GM18870 (cell line): ENCODE data around the gene PPP3CA.
"Not testable (repeated sequence)": the region's sequence is repeated elsewhere in the genome, so short reads cannot be mapped to it uniquely, and the experiment has no call there.

Experiments
- ATAC-seq: cut with Tn5 transposase; IDR thresholded peaks from one replicate; pipeline ENCODE4 v1.9.1; 2021; ENCODE audit warnings: moderate library complexity; ENCODE audit not compliant: unreplicated experiment

The PPP3CA gene

DNA sequence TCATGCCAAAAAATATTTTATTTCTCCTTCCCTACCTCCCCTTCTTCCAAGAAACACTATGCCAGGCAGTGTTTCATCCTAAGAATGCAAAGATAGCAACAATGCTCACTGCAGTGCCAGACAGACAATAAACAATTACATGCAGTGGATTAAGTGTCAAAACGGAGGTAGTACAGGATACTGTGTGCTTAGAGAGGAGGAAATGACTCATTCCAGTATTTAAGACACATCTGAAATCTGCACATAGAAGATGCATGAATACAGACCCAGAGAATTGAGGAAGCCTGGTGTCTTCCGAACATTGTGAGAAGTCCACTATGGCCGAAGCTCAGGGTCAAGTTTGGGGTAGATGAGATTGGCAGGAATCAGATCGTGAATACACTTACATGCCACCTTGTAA lies 326.4 kb downstream of the PPP3CA start:
- ATAC-seq, result peak; percentile 59

DNA sequence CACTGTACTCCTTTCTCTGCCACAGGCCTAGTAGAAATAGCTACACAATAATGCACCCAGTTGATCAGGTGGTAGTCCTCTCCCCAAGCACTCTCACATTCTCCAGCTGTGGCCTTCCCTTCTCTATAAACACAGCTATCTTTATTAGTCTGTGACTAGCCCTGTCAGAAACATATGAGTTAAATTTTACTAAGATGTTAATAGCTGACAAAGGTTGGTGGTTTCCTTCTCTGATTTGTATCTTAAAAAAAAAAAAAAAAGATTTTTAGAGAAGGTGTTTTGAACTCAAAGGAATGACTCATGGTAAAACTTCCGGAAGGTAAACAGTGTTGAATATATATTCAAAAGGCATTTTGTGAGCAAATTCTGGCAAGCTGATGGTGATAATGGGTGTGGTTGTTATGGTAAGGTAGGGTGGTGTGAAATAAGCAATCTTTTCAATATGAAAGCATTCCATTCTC lies 327.4 kb downstream of the PPP3CA start:
- ATAC-seq, result peak; percentile 63

DNA sequence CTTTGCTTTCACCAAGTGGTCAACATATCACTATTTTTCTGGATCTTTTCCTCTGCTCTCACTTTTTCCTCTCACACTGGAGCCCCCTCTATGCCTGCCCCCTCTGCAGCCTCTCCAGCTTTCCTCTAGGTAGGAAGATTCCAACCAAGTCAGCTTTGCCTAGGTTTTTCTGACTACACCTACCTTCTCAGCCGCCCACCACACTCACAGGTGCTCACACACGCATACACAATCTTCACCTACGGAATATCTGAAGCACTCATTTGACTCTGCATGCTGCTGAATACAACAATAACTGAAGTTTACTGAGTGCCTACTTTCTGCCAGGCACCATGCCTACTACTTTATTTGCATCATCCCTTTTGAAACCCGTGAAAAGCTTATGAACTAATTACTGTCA lies 328.0 kb downstream of the PPP3CA start:
- no peak for ATAC-seq

DNA sequence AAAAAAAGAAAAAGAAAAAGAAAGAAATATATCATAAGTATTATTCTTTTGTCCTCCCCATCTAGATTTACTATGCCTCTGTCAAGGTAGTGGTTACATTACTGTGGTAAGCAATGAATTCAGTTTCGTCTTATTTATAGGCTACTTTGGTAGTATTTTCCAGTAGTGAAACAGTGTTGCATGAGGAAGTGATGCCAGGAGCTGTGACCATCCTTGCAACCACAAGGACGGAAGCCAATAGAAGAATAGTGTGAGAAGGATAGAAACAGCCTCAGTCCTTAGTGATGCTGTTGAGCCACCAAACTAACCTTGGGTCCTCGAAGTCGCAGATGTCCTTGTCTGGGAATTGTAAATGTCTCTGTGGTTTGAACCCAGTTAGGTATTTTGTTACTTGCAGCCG lies 328.5 kb downstream of the PPP3CA start:
- ATAC-seq, result peak; percentile 66

DNA sequence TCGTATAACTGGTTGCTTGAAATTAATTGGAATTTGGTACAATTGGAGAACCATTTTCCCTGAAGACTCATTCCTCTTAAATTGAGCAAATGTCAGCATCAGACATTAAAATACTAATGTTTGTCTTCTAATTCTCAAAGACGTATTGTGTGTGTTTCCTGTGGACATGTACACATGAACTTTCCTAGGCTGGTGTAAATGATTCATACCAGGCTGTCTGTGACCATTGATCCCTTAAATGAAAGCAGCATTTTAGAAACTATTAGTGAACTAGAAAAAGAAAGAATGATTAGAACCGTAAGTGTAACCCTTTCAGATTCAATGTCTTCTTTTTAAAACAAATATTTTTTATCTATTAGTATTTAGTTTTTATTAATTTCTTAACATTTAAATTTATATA lies 332.9 kb downstream of the PPP3CA start:
- peak; percentile 44 for ATAC-seq

DNA sequence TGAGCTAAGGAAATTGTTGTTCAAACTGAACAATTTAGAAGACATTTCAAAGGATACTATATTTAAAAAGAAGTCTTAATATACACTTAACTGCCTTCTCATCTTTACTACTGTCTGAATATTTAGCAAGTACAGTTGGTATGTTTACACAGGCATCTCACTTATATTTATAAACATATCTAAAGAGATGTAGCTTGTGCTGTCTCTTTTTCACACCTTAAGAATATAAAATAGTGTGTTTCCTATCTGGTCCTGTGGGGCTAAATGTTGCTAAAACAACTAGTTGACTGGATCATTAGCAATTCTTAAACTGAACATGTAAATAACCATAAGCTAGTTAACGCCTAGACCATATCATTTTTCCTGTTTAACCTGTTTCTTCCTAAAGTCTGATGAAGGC lies 336.3 kb downstream of the PPP3CA start:
- no peak for ATAC-seq

DNA sequence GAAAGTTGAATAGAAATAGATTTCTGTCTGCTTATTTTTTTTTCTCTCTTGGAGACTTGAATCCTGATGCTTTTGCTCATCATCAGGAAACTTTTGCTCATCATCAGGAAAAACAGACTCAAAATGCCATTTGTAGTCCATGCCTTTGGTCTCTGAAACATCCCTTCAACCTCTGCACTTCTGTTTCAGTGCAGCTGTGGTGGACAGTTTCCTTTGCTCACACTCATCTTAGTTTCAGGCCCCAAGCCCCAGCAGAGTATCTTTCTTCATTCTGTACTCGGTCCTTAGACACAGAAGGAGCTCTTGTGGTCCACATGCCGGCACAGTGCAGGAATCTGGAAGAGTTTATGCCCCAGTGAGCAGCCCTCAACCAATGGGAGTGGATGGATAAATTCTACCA lies 337.9 kb downstream of the PPP3CA start:
- peak; percentile 40 for ATAC-seq

DNA sequence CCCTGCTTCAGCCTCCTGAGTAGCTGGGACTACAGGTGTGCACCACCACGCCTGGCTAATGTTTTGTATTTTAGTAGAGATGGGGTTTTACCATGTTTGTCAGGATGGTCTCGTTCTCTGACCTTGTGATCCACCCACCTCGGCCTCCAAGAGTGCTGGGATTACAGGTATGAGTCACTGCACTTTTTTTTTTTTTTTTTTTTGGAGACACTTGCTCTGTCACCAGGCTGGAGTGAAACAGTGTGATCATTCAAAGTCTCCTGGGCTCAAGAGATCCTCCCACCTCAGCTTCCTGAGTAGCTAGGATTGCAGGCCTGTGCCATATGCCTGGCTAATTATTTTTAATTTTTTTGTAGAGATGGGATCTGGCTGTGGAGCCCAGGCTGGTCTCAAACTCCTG lies 338.8 kb downstream of the PPP3CA start:
- ATAC-seq, result no peak

DNA sequence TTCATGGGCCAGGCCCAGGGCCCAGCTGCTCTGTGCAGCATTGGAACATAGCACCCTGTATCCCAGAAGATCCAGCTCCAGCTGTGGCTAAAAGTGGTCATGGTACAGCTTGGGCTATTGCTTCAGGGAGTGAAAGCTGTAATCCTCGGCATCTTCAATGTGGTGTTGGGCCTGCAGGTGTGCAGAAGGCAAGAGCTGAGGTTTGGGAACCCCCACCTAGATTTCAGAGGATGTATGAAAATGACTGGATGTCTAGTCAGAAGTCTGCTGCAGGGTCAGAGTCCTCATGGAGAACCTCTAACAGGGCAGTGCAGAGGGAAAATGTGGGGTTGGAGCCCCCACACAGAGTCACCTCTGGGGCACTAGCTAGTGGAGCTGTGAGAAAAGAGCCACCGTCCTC lies 341.7 kb downstream of the PPP3CA start:
- peak; percentile 73 for ATAC-seq

DNA sequence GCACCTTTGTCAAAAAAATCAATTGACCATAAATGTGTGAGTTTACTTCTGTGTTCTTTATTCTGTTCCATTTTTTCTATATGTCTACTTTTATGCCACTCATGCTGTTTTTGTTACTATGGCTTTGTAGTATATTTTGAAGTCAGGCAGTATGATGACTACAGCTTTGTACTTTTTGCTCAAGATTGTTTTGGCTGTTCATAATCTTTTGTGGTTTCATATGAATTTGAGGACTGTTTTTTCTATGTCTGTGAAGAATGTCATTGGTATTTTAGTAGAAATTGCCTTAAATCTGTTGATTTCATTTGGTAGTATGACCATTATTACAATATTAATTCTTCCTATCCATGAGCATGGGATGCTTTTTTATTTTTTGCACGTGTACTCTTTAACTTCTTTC lies 346.8 kb downstream of the PPP3CA start:
- no peak for ATAC-seq

DNA sequence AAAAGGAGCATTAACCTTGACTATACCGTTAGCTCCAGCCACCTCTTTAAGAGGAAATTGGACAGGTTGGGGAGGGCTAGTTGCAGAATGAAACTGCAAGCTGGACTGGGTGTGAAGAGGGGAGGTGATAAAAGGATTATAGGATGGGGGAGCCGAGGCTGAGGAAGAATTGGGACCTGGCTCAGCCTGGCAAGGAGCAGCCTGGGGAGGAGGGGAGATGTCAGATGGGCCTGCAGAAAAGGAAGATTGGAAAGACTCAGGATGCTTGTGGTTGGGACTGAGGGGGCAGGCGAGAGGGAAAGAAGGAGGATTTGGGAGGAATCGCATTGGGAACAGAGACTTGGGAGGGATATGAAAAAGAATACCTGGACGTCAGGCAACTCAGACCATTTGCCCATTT lies 351.7 kb downstream of the PPP3CA start:
- no peak for ATAC-seq

DNA sequence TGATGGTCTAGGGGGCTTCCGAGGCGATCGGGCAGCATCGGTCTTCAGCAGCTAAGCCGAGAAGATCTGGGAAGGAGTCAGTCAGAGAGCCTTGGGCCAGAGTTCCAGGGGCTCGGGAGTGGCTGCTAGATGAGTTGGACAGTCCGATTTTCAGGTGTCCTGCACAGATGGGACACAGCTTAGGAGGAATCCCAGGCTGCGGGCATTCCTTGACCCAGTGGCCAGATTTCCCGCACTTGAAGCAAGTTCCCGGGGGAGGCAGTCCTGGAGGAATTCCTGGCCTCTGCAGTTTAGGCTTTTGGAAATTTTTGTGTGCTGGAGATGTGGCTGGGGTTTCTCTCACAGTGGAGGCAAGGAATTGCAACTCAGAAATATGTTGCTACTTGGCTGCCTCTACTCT lies 352.3 kb downstream of the PPP3CA start:
- not testable (repeated sequence) for ATAC-seq

DNA sequence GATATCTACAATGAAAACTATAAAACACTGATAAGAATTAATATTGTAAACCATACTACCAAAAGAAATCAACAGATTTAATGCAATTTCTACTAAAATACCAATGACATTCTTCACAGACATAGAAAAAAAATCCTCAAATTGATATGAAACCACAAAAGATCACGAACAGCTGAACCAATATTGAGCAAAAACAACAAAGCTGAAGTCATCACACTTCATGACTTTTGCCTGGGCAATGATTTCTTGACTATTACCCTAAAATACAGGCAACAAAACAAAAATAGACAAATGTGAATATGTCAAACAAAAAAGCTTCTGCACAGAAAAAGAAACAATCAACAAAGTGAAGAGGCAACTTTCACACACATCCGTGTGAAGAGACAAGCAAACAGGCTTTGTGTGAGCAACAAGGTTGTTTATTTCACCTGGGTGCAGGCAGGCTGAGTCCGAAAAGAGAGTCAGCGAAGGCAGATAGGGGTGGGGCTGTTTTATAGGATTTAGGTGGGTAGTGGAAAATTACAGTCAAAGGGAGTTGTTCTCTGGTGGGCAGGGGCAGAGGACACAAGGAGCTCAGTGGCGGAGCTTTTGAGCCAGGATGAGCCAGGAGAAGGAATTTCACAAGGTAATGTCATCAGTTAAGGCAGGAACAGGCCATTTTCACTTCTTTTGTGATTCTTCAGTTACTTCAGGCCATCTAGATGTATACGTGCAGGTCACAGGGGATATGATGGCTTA lies 355.8 kb downstream of the PPP3CA start:
- ATAC-seq, result not testable (repeated sequence)

DNA sequence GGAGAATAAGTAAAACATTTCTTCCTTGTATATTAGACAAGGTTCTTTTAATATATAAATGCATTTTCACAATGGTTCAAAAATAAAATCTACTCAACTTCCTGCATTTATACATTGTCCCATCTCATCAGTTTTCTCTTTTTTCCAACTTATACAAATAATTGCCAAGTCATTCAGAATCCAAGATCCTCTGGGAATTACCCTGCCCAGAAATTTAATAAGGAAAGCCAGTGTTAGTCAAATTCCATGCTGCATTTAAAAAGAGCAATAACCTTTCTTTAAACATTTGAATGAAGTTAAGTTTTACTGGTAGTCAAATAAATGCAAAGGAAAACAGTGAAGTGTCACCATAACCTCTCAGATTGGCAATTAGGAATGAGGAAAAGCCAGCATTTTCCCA lies 357.9 kb downstream of the PPP3CA start:
- ATAC-seq, result no peak

DNA sequence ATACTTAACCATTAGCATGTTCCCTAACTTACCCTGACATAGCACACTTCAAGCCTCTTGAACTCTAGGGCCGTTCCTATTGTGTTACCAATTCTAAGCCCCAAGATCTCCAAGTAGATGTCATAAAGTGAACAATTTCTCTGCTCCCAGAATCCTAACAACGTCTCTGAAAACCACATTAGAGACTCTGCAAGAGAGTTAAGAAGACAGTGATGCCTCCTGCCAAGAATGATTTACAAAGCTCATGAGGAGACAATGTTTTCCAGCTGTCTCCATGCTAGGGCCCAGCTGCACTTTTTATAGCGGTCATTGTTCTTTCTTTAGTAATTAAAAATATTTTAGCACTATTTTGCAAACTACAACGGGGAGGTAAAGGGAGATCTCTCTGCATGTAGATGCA lies 358.4 kb downstream of the PPP3CA start:
- ATAC-seq, result no peak

DNA sequence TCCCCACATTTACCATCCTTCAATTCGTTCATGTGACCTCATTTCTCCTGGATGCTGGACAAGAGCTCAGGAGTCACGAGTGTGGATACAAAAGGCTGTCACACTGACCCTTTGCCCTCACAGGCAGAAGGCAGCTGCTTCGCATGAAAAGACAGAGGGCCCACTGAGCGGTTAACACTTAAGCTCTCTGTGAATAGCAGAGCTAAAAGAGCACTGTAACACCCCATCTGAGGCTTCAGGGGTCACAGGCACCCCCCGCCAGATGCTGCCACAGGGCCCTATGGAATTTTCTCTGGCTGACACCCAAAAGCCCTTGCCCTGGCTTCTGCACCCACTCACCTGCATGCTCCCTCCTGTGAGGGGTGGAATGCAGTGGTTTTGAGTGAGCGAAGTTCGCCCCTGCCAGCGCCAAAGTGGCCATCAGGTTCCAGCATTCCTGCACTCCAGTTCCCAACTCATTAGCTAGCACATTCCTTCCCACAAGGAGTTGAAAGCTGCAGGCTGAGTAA lies 360.9 kb downstream of the PPP3CA start:
- no peak for ATAC-seq

DNA sequence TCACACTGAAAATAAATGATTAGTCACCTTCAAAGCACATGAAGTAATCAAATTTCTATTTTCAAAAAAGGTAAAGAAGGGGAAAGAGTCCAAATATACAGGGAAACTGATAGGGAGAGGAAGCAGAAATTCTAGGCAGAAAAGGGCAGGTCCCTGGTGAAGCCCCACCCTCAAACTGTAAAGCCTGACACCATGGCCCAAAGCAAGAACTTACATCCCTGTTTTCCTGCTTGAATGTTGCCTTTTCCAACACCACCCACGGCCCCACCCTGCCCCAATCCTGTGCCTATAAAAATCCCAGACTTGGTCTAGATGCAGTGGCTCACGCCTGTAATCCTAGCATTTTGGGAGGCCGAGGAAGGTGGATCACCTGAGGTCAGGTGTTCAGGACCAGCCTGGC lies 361.8 kb downstream of the PPP3CA start:
- ATAC-seq, result no peak

DNA sequence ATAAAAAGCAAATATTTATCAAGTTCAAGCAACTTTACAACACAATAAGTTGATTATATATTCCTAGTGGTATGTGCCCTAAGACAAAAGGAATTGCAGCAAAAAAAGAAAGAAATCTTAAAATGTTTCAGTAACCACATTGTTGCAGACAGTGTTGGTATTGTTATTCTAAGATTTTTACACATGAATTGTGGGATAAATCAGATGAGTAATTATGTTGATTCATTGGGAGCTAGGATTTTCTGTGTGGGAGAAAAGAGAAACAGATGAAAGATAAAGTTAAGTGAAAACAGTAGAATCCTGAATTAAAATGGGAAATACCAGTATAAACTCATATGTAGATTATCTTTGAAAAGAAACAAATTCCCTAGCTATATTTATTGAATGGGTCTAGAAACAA lies 362.4 kb downstream of the PPP3CA start:
- ATAC-seq, result no peak

DNA sequence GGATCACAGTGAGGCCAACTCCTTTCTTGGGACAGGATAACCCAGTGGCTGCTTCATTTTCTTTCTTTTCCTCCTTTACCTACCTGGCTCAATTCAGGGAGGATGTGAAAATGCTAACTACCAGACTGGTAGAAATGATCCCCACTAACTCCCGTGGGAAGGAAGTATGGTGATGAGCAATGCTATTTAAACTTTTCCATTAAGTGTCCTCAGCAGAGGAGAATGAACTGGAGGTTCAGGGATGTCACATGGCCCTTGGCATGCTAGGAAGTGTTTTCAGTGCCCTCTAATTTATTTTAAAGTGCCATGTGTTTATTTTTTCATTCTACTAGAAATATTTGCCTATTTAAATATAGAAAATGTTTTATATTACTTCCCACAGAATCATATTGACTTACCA lies 363.9 kb downstream of the PPP3CA start:
- ATAC-seq, result no peak

DNA sequence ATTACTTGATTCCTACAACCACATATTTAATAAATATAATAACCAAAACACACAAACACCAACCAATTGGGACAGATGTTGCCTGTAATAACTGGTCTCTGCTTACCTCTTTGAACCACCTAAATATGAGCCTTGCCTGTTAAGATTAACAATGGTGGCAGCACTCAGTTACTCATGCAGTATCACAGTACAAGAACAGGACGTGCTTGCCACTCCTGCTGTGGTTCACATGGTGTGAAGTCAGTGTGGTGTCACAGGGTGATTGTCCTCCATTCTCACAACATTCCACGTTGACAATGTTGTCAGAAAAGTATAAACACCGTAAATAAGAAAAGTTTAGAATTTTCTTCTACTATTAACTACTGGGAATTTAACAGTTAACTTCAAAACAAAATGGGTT lies 365.0 kb downstream of the PPP3CA start:
- ATAC-seq, result no peak

DNA sequence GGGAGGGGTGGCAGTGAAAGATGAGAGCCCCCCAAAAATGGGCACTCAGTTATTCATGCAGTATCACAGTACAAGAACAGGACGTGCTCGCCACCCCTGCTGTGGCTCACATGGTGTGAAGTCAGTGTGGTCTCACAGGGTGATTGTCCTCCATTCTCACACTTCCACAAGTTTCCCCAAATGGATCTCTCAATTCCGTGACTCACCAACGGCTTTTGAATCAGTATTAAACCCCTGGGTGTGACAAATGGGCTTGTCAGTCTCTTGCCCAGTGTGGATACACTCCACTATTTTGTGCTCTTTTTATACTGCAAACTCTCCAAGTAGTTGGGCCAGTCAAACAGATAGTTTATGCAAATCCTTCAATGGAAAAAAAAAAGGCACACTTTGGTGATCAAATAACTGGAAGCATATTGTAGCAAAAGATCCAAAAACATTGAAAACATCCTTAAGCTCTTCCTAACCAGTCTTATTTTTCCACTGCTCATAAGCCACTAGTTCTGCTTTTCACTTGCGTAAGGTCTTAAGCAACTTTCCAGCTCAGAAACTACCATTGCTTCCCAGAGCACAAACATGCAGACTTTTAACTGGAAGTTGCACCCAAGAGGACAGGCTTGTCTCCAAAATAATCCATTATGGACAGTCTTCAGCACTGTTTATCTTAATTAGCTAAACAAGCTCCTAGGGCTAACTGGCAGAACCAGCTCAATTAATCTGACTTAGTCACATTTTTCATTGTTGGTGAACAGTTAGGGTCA lies 365.7 kb downstream of the PPP3CA start:
- no peak for ATAC-seq

DNA sequence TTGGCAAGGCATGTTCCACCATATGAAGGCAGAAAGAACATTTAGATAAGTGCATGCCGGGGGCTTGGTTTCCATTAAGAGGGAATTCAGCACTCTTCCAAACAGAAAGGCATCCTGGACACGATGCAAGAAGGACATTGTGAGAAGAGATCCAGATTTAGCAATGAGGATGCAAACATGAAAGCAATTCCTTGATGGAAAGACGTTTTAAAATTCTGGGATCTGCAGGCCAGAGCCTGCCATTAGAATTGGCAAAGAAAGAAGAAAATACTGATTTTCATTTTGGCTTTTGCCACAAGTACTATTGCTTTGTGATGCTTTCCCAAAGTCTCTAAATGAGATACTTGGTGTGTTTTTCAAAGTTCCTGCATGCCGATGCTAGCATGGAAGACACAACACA lies 367.6 kb downstream of the PPP3CA start:
- no peak for ATAC-seq
